Activated CD8-positive, alpha-beta memory T cell treated with anti-CD3 and anti-CD28 coated beads, Interleukin-2, amount 50 U/mL, for 4 hours (primary cell): ENCODE results near the gene APOBEC3A.
A peak's percentile ranks its signal among the peaks of the same experiment; 100 is the strongest.
"Not testable (repeated sequence)": the region's sequence is repeated elsewhere in the genome, so short reads cannot be mapped to it uniquely, and the experiment has no call there.

ENCODE experiments used
- DNase-seq: peaks from one replicate; pipeline ENCODE4 v3.0.0-alpha.2; 2020

The APOBEC3A gene

GRCh38 chr22:38981992-38982927, 24.9 kb downstream of the APOBEC3A start, which contains the start of gene APOBEC3B:
Gene APOBEC3B (plus strand): TSS chr22:38982347. CDS start chr22:38982454, 107 bp downstream.
- DNase-seq = peak; percentile 58

- DNase-seq = no peak
Measured at GRCh38 chr22:38984224-38984623, 26.8 kb downstream of the APOBEC3A start.

GRCh38 chr22:38984784-38985757, 27.7 kb downstream of the APOBEC3A start:
- DNase-seq = peak; percentile 76

GRCh38 chr22:38986629-38987028, 29.2 kb downstream of the APOBEC3A start:
- no peak for DNase-seq

GRCh38 chr22:38987171-38987895, 29.9 kb downstream of the APOBEC3A start:
- DNase-seq = no peak

GRCh38 chr22:38989466-38989865, 32.1 kb downstream of the APOBEC3A start:
- DNase-seq = no peak

- DNase-seq = not testable (repeated sequence)
Measured at GRCh38 chr22:38992871-38993371, 35.5 kb downstream of the APOBEC3A start.

GRCh38 chr22:38996105-38996504, 38.7 kb downstream of the APOBEC3A start:
- no peak for DNase-seq

GRCh38 chr22:38997518-38997917, 40.1 kb downstream of the APOBEC3A start:
- DNase-seq = no peak

GRCh38 chr22:39003165-39003638, 45.8 kb downstream of the APOBEC3A start:
- peak; percentile 73 for DNase-seq

GRCh38 chr22:39007177-39007576, 49.8 kb downstream of the APOBEC3A start:
- no peak for DNase-seq

- not testable (repeated sequence) for DNase-seq
Measured at GRCh38 chr22:39008271-39008850, 51.0 kb downstream of the APOBEC3A start.

- DNase-seq = no peak
Measured at GRCh38 chr22:39010946-39011345, 53.5 kb downstream of the APOBEC3A start.
